ENCODE measurements around the gene SLC9A5. TPM values are rescaled to one million over a fixed set of nuclear protein-coding genes. Genes with fewer than 3 reads are reported as not detected.
A peak's percentile ranks its signal among the peaks of the same experiment; 100 is the strongest.

SLC9A5 gene
- total and polyA plus RNA-seq, 10 donors = 6.0 to 34.1 (median 18.2) TPM

DNA sequence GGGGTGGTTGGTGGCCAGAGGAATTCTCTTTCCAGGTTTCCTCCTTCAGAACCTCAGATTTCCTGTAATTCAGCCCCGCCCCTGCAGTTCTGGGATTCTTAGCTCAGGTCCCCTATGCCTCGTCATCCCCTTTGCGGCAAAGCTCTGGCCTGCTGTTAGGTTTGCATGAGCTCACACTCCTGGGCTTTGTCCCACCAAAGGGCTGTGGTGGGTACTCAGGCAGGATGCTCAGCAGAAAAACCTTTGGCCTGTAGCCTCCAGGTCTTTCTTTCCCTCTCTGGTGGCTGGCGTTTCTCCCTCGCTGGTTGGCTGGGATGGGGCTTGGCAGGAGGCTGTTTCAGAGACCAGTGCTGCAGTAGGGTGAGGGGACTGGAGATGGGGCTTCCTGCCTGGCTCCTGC lies 21.0 kb downstream of the SLC9A5 start:
- Histone ChIP-seq H3K4me1 (peaks cover 0 to 30% (median 6%) of the 10 kb centered on the region in 6 donors), H3K27ac (no peak overlapping the region), H3K9me3 (no peaks in the 10 kb centered on the region), H3K4me3 (no peak overlapping the region), H3K36me3 (peaks cover 0 to 21% (median 0%) of the 10 kb centered on the region in 6 donors), H3K27me3 (replicated peaks in 1 of 7) (no peaks in the 10 kb centered on the region)
- TF ChIP-seq, protein P1, sequence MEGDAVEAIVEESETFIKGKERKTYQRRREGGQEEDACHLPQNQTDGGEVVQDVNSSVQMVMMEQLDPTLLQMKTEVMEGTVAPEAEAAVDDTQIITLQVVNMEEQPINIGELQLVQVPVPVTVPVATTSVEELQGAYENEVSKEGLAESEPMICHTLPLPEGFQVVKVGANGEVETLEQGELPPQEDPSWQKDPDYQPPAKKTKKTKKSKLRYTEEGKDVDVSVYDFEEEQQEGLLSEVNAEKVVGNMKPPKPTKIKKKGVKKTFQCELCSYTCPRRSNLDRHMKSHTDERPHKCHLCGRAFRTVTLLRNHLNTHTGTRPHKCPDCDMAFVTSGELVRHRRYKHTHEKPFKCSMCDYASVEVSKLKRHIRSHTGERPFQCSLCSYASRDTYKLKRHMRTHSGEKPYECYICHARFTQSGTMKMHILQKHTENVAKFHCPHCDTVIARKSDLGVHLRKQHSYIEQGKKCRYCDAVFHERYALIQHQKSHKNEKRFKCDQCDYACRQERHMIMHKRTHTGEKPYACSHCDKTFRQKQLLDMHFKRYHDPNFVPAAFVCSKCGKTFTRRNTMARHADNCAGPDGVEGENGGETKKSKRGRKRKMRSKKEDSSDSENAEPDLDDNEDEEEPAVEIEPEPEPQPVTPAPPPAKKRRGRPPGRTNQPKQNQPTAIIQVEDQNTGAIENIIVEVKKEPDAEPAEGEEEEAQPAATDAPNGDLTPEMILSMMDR (IDR thresholded peaks at IDR 0.05 in 8 of 11, conservative IDR thresholded peaks at IDR 0.05 in 3 of 11) = no peak
- intact Hi-C loops (cut with DNase I; ENCODE audit: low total_unique reads) = loop anchor here (10.0 kb wide), 1 partner anchor 135 kb away; no protein-coding TSS in a partner anchor
- no peak for DNase-seq
- WGBS, 5 donors = 65 to 85% (median 77%) methylated on average over 5 of the region's 5 CpGs

DNA sequence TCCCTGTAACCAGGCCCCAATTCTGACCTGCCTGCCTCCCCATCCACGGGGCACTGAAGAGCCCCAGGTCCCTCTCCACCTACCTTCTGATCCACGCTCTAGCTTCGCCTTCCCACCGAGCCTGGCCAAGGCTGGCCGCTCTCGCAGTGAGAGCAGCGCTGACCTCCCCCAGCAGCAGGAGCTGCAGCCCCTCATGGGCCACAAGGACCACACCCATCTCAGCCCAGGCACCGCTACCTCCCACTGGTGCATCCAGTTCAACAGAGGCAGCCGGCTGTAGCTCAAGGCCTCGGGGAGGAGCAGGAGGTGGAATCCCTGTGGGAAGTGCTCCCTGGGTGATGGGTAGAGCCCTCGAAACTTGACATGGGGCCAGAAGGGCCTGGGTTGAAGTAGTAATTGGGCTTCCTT lies 22.2 kb downstream of the SLC9A5 start:
- Histone ChIP-seq H3K4me1 (peaks cover 0 to 27% (median 6%) of the 10 kb centered on the region in 6 donors), H3K36me3 (peaks cover 0 to 29% (median 0%) of the 10 kb centered on the region in 6 donors), H3K4me3 (no peak overlapping the region), H3K27ac (no peak overlapping the region), H3K9me3 (no peaks in the 10 kb centered on the region), H3K27me3 (replicated peaks in 1 of 7) (no peaks in the 10 kb centered on the region)
- intact Hi-C loops (cut with DNase I; ENCODE audit: low total_unique reads) = no loop called here
- 86 to 94% (median 91%) methylated on average over 9 to 11 of the region's 11 CpGs for WGBS, 5 donors
- peak; percentile 66 for DNase-seq
- TF ChIP-seq POLR2AphosphoS5 (IDR thresholded peaks at IDR 0.05) = peak in 2 of 3 donors; percentile 21 to 48
- TF ChIP-seq POLR2A (IDR thresholded peaks at IDR 0.05) = no peak
- TF ChIP-seq, protein P1 (IDR thresholded peaks at IDR 0.05 in 8 of 11, conservative IDR thresholded peaks at IDR 0.05 in 3 of 11) = no peak

DNA sequence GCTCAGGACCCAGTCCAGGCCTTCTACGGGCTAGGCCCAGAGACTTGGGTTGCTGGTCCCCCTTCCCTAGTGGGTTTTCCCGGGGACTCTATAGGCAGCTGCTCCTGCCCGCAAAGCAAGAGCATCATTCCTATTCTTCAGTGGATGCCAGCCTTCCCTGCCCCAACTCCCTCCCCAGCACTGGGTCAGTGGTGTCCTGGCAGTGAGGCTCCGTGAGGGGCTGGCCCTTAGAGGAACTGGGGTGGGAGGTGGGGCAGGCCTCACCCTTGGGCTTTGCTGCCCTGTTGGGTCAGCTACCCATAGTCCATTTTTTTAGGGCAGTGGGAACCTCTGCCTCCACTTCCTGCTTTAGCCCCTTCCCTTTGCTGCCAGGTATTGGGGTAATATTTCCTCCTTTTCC lies 22.7 kb downstream of the SLC9A5 start:
- peak; percentile 52 for DNase-seq
- WGBS, 5 donors = 90 to 98% (median 94%) methylated on average over 4 of the region's 4 CpGs

DNA sequence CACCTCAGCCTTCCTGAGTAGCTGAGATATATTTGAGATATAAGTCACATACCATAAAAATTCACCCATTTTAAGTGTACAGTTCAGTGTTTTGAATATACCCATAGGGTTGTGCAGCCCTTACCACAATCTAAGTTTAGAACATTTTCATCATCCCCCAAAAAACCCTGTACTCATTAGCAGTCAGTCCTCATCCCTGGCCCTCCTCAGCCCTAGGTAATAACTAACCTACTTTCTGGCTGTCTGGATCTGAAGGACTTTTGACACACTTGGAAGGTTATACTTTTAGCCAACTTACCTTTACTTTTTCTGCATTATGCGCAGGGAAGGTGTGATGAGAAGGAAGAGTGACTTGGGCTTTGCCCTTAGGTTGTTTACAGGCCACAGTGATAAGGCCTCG lies 26.5 kb downstream of the SLC9A5 start:
- no peak for DNase-seq
- H3K27me3 ChIP-seq (replicated peaks in 1 of 7) = no peaks in the 10 kb centered on the region
- peaks cover 0 to 46% (median 0%) of the 10 kb centered on the region in 6 donors for H3K36me3 ChIP-seq
- TF ChIP-seq POLR2AphosphoS5 (IDR thresholded peaks at IDR 0.05) = no peak
- no peak for TF ChIP-seq POLR2A (IDR thresholded peaks at IDR 0.05)
- TF ChIP-seq, protein P1 (IDR thresholded peaks at IDR 0.05 in 8 of 11, conservative IDR thresholded peaks at IDR 0.05 in 3 of 11) = no peak
- H3K4me1 ChIP-seq = peaks cover 11 to 32% (median 25%) of the 10 kb centered on the region in 6 donors
- intact Hi-C loops (cut with DNase I; ENCODE audit: low total_unique reads) = no loop called here
- no peak overlapping the region for H3K4me3 ChIP-seq
- no peak overlapping the region for H3K27ac ChIP-seq
- H3K9me3 ChIP-seq = no peaks in the 10 kb centered on the region
- 91 to 97% (median 95%) methylated on average over 2 of the region's 2 CpGs for WGBS, 5 donors

More for the DNA sequence above, 22.7 kb downstream of the SLC9A5 start:
- no peaks in the 10 kb centered on the region for H3K9me3 ChIP-seq
- peak overlapping the region in 1 of 8 donors; percentile 27 for H3K27ac ChIP-seq
- H3K4me3 ChIP-seq = no peak overlapping the region
- peaks cover 0 to 21% (median 5%) of the 10 kb centered on the region in 6 donors for H3K4me1 ChIP-seq
- H3K27me3 ChIP-seq (replicated peaks in 1 of 7) = no peaks in the 10 kb centered on the region
- peaks cover 0 to 34% (median 0%) of the 10 kb centered on the region in 6 donors for H3K36me3 ChIP-seq
- no peak for TF ChIP-seq POLR2A (IDR thresholded peaks at IDR 0.05)
- TF ChIP-seq, protein P1 (IDR thresholded peaks at IDR 0.05 in 8 of 11, conservative IDR thresholded peaks at IDR 0.05 in 3 of 11) = no peak
- TF ChIP-seq POLR2AphosphoS5 (IDR thresholded peaks at IDR 0.05) = no peak
- intact Hi-C loops (cut with DNase I; ENCODE audit: low total_unique reads) = no loop called here
